ENCODE measurements around the gene AHDC1.
"Not testable (repeated sequence)": the region's sequence is repeated elsewhere in the genome, so short reads cannot be mapped to it uniquely, and the experiment has no call there.

The AHDC1 gene

GRCh38 chr1:27632387-27633297 lies 28.7 kb upstream of the AHDC1 start:
- no peak for DNase-seq (ENCODE audit: low spot score)

GRCh38 chr1:27630859-27631491 lies 27.0 kb upstream of the AHDC1 start:
- DNase-seq (ENCODE audit: low spot score): no peak

- DNase-seq (ENCODE audit: low spot score): no peak
Measured at GRCh38 chr1:27628712-27629111, 24.8 kb upstream of the AHDC1 start.

- DNase-seq (ENCODE audit: low spot score): not testable (repeated sequence)
Measured at GRCh38 chr1:27627733-27628132, 23.8 kb upstream of the AHDC1 start.

- no peak for DNase-seq (ENCODE audit: low spot score)
Measured at GRCh38 chr1:27627061-27627460, 23.1 kb upstream of the AHDC1 start.

- no peak for DNase-seq (ENCODE audit: low spot score)
Measured at GRCh38 chr1:27626031-27626935, 22.3 kb upstream of the AHDC1 start.

- no peak for DNase-seq (ENCODE audit: low spot score)
Measured at GRCh38 chr1:27624467-27625178, 20.7 kb upstream of the AHDC1 start.

GRCh38 chr1:27623327-27624212 lies 19.6 kb upstream of the AHDC1 start:
- no peak for DNase-seq (ENCODE audit: low spot score)

- DNase-seq (ENCODE audit: low spot score): no peak
Measured at GRCh38 chr1:27622828-27623227, 18.9 kb upstream of the AHDC1 start.

- DNase-seq (ENCODE audit: low spot score): no peak
Measured at GRCh38 chr1:27621051-27621920, 17.3 kb upstream of the AHDC1 start.

GRCh38 chr1:27619782-27620438 lies 16.0 kb upstream of the AHDC1 start:
- not testable (repeated sequence) for DNase-seq (ENCODE audit: low spot score)

GRCh38 chr1:27618341-27619082 lies 14.6 kb upstream of the AHDC1 start:
- no peak for DNase-seq (ENCODE audit: low spot score)

GRCh38 chr1:27617420-27617819 lies 13.5 kb upstream of the AHDC1 start:
- DNase-seq (ENCODE audit: low spot score): no peak

GRCh38 chr1:27616441-27616840 lies 12.5 kb upstream of the AHDC1 start:
- no peak for DNase-seq (ENCODE audit: low spot score)

GRCh38 chr1:27615346-27616192 lies 11.6 kb upstream of the AHDC1 start:
- DNase-seq (ENCODE audit: low spot score): no peak

GRCh38 chr1:27614625-27615344 lies 10.8 kb upstream of the AHDC1 start:
- no peak for DNase-seq (ENCODE audit: low spot score)

All from putamen (tissue), 1 donor.